ENCODE data around the gene ACBD6.

- TF ChIP-seq POLR2A (IDR thresholded peaks at IDR 0.05) (no peak), CTCF (IDR thresholded peaks at IDR 0.05) (no peak)
These were observed 219.3 kb downstream of the ACBD6 start for GRCh38 chr1:180283098-180283497.
